Bronchial epithelial cell (primary cell): ENCODE measurements around the gene TBL1X. TPM values are rescaled to one million over a fixed set of nuclear protein-coding genes. Genes with fewer than 3 reads are reported as not detected.
A peak's percentile ranks its signal among the peaks of the same experiment; 100 is the strongest.

Experiments used
- DNase-seq: peaks from one replicate; pipeline ENCODE4 v3.0.0-alpha.2; 2010; ENCODE audit warnings: low read depth
- FAIRE-seq: peaks from 2 replicates; lab custom pipeline; 2011; peaks lifted over from hg19 to GRCh38; lab: Jason Lieb, UNC
- H3K27me3 ChIP-seq: 2 replicates; pipeline ENCODE4 v1.5.1; 2011; ENCODE audit warnings: low read length; ENCODE audit not compliant: control insufficient read depth, insufficient read depth
- H3K36me3 ChIP-seq: 2 replicates; pipeline ENCODE4 v1.5.1; 2011; ENCODE audit warnings: low read length; ENCODE audit not compliant: control insufficient read depth, insufficient read depth
- H3K4me3 ChIP-seq: 2 replicates; pipeline ENCODE4 v1.5.1; 2011; ENCODE audit warnings: mild to moderate bottlenecking, low read depth, low read length, control low read depth
- total RNA-seq: library from RNA; depleted of rRNA; stranded (reverse); fragments of >200 nt; gene quantifications from 2 replicates; pipeline ENCODE4 v1.2.1, GENCODE V29; 2014
- TF ChIP-seq, protein P1 (sequence below): IDR thresholded peaks from 2 replicates; pipeline ENCODE4 v1.5.1; 2011; ENCODE audit warnings: mild to moderate bottlenecking, moderate library complexity, low read length, control low read depth, inconsistent platforms; ENCODE audit not compliant: insufficient read depth, severe bottlenecking

The TBL1X gene
- total RNA-seq, 1 donor from 2014 or later: 14.2 TPM

DNA sequence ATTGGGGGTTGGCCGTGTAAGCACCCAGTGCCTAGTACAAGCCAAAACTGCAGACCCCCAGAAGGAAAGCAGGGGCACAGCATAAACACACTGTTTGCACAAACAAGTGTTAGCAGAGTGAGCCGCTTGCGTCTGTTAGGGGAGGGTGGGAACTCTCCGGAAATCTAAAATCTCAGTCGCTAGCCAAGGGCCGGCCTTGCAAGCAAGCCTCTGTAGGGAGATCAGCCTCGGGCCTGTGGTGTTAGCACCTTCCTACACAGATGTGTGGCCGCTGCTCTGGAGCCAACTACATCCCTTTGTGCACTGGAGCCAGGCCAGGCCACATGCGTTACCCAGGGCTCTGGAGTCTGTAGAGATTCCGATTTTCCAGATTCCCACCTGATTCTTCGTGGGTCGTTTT lies 233.7 kb downstream of the TBL1X start:
- no peaks in the 10 kb centered on the region for H3K36me3 ChIP-seq
- TF ChIP-seq, protein P1, sequence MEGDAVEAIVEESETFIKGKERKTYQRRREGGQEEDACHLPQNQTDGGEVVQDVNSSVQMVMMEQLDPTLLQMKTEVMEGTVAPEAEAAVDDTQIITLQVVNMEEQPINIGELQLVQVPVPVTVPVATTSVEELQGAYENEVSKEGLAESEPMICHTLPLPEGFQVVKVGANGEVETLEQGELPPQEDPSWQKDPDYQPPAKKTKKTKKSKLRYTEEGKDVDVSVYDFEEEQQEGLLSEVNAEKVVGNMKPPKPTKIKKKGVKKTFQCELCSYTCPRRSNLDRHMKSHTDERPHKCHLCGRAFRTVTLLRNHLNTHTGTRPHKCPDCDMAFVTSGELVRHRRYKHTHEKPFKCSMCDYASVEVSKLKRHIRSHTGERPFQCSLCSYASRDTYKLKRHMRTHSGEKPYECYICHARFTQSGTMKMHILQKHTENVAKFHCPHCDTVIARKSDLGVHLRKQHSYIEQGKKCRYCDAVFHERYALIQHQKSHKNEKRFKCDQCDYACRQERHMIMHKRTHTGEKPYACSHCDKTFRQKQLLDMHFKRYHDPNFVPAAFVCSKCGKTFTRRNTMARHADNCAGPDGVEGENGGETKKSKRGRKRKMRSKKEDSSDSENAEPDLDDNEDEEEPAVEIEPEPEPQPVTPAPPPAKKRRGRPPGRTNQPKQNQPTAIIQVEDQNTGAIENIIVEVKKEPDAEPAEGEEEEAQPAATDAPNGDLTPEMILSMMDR: no peak
- no peak for FAIRE-seq

DNA sequence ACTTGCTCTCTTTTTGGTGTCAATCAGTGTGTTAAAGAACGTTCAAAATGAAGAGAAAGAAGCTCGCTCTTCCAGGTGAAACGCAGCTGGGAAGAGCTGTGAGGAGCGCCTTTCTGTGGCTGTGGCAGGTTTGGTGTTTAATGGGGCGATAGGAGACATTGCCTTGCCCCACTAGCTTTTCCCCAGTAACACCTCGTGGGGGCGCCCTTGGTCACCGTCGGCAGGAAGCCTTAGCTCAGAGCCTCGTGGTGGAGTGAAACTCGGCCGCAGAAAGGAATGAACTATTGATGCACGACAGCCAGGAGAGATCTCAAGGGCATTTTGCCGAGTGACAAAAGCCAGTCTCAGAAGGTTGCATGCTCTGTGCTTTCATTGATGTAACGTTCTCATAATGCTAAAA lies 235.7 kb downstream of the TBL1X start:
- TF ChIP-seq, protein P1: no peak
- FAIRE-seq (no peak), DNase-seq (no peak)
- H3K4me3 ChIP-seq: no peak overlapping the region
- H3K27me3 ChIP-seq: no peaks in the 10 kb centered on the region
- no peaks in the 10 kb centered on the region for H3K36me3 ChIP-seq

More for the DNA sequence above, 233.7 kb downstream of the TBL1X start:
- Histone ChIP-seq H3K27me3 (no peaks in the 10 kb centered on the region), H3K4me3 (no peak overlapping the region)
- DNase-seq: no peak

DNA sequence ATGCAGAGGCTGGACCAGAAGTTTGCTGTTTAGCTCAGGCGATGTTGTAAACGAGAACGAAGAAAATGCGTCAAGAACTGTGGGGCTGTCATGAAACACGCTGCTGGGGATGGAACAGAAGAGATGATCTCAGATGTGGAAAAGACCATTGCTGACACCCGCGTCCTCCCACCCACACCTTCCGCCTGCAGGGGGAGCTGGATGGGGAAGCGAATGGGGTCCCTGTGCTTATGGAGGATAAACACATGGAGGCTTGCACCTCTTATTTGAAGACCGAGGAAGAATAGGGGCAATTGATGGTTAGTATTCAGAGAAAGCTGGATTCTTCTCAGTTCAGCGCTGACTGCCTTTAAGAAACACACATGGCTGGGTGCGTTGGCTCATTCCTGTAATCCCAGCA lies 236.9 kb downstream of the TBL1X start:
- DNase-seq (no peak), FAIRE-seq (peak; percentile 50)
- no peak overlapping the region for H3K4me3 ChIP-seq
- H3K36me3 ChIP-seq: no peaks in the 10 kb centered on the region
- TF ChIP-seq, protein P1: no peak
- no peaks in the 10 kb centered on the region for H3K27me3 ChIP-seq

DNA sequence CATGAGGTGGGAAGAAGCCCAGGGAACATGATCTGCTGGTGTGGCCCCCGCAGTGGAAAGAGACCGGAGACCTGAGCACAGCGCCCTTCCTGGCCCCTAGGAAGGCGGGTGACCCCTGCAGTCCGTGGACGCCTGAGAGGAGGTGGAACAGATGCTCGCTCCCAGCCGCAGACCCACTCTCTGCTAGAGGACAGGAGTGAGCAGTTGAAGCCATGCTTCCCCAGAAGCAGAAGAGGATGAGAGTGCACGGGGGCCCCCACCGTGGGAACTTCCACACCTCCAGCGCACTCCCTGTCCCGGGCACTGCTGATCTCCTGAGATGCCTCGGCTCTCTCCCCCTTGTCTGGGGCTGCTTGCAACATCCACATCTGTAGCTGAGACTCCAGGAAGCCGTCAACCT lies 238.5 kb downstream of the TBL1X start:
- Histone ChIP-seq H3K27me3 (no peaks in the 10 kb centered on the region), H3K4me3 (no peak overlapping the region), H3K36me3 (no peaks in the 10 kb centered on the region)
- TF ChIP-seq, protein P1: no peak
- no peak for FAIRE-seq
- DNase-seq: no peak

DNA sequence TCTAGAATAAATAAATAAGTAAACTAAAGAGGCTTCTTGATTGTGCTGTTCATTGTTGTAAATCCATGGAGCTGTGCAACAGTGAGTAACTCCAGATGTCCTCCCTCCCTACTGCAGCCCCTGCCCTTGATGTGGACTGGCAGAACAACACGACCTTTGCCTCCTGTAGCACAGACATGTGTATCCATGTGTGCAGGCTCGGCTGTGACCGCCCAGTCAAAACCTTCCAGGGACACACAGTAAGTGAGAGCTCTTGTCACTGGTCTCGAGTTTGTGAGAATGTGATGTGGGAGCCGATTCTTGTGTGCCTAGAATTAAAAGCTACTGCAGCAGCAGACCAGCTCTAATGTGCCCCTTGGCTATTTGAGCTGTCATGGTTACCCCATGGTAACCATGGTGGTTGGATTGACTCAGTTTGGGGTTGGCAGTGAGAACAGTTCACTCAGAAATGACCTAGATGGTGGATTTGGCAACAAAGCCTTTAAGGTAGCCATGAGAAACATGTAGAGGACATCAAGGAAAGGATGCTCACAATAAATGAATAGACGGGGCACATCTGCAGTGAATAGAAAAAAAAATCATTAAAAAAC lies 240.1 kb downstream of the TBL1X start:
- no peak for FAIRE-seq
- DNase-seq: no peak
- Histone ChIP-seq H3K4me3 (no peak overlapping the region), H3K27me3 (no peaks in the 10 kb centered on the region), H3K36me3 (no peaks in the 10 kb centered on the region)
- TF ChIP-seq, protein P1: no peak

DNA sequence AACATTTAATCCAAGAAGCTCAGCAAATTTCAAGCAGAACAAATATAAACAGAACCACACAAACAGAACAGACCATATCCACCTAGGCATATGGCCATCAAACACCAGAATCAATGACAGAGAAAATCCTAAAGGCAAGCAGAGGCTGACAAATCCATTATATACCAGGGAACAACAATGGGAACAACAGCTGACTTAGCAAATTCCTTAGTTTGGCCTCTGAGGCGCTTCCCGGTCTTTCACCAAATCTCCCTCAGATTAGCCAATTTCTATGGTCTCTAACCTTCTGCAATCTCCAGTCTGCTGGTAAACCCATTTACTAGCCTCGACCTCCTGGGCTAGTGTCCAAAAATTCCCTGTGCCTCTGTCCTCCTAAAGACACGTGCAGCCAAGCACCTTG lies 241.6 kb downstream of the TBL1X start:
- DNase-seq (no peak), FAIRE-seq (no peak)
- Histone ChIP-seq H3K27me3 (no peaks in the 10 kb centered on the region), H3K4me3 (no peak overlapping the region), H3K36me3 (peaks cover 1% of the 10 kb centered on the region)
- TF ChIP-seq, protein P1: no peak
